Tongue (tissue), 2 donors: ENCODE data around the gene DHX8. TPM values are rescaled to one million over a fixed set of nuclear protein-coding genes. Genes with fewer than 3 reads are reported as not detected.

Experiments used
- small RNA-seq: library from RNA; depleted of rRNA; stranded (forward); fragments of <200 nt; gene quantifications from one replicate; pipeline ENCODE3, GENCODE V24; 2014; ENCODE audit warnings: low replicate concordance
- total RNA-seq: library from RNA; depleted of rRNA; stranded (reverse); fragments of >200 nt; gene quantifications from one replicate; pipeline ENCODE4 v1.2.3, GENCODE V29; 2014

The DHX8 gene
- total RNA-seq, 1 donor from 2014 or later = 34.4 TPM

Small RNA genes within 50 kb of the gene (small RNA-seq; reads per million reads assigned to genes)
- gene RNU6-406P = not detected
- gene RNU6-971P = not detected

Other genes with a start within 250 kb of the DHX8 start
- not detected for gene RNU2-1, start 250.0 kb upstream of the DHX8 start, total RNA-seq
- 13.8 TPM for gene ARL4D, start 85.0 kb upstream of the DHX8 start, total RNA-seq
- 4.3 TPM for gene ETV4, start 62.4 kb downstream of the DHX8 start, total RNA-seq
- 17.8 TPM for gene MEOX1, start 177.9 kb downstream of the DHX8 start, total RNA-seq